Activated CD4-positive, alpha-beta T cell treated with anti-CD3 and anti-CD28 coated beads, Interleukin-10, Interleukin-2, amounts not matched to agents 100 ng/mL and 50 ng/mL, durations not matched to agents 16 hours and 8 hours (primary cell): ENCODE measurements around the gene GULP1.
"Not testable (repeated sequence)": the region's sequence is repeated elsewhere in the genome, so short reads cannot be mapped to it uniquely, and the experiment has no call there.

ENCODE experiments used
- DNase-seq: peaks from one replicate; pipeline ENCODE4 v3.0.0-alpha.2; 2020

The GULP1 gene

DNA sequence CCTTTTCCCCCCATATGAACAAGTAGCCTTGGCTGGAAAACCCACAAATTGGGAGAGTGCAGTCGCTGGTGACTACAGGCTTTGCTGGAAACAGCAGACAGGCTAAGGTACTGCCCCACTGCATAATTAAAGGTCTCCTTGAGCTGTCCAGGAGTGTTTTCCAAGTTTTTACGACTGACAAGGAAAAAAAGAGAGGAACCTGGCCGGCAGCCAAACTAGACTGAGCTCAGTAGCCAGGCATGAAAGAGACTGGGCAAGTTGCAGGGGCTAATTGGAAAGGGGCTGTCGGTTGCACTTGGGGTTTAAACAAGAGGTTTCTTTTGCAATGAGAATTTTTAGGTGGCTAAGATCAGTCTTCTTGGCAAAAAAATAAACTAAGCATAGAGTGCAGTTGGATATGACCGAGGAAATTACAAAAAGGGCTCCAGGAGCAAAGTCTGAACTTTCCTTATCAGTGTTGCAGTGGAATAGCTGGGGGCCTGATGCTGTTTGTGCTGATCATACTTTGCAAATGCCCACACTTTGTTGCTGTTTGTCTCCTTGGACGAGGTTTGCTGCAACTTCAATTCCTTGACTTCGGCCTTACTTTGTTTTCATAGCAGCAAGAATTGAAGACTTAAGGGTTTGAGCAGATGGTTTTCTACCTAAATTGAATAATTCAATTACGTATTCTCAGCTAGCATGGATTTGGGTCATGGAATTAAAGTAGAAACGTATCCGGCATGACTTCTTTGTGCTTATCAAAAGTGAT is 2.1 kb downstream of the GULP1 start:
- no peak for DNase-seq

DNA sequence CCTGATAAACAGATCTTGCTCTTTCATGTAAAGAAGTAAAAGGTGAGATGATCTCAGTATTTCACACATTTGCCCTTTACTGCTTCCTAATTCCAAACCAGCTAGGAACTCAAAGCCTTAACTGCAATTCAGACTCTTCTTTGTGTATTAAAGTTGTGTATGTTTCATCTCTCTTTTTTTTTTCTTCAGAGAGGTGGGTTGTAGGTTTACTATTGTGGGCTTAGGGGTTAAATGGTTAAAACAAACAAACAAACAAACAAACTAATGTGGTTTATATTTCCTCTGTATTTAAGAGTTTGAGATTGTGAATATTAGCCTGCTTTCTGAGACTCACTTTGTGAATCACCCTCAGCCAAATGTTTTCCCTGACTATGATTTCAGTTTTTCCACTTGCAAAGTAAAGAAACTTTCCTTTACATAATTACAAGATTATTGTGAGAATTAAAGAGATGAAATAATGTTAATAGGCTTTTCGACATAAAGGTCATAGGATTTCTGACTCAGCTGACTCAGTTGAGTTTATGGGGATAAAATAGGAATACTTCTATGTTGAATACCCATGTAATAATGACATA is 2.8 kb downstream of the GULP1 start:
- DNase-seq = no peak

DNA sequence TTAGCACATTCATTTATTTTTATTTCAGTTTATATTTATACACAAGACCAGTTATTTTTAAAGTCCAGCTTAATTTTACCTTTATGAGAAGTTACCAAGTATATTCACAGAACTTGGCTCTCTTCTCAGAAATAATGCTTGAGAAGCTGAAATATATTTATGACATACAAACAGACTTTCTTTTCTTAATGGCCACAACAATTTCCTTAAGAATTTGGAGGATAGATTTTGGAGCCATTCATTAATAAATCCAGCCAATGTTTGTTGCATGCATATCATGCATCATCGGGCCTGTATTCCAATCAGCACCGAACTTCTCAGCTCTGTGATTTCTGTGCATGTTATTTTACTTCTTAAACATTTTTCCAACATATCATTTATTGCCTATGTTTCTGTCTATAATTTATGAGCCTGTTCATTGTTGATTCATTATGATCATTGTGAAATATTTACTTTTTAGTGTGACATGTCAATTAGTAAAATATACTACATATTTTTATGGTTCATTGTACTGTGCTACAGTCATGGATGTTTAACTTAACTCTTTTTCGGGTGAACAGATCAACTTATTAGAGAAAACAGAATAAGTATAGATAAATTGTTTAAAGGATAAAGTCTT is 3.5 kb downstream of the GULP1 start:
- DNase-seq = no peak

DNA sequence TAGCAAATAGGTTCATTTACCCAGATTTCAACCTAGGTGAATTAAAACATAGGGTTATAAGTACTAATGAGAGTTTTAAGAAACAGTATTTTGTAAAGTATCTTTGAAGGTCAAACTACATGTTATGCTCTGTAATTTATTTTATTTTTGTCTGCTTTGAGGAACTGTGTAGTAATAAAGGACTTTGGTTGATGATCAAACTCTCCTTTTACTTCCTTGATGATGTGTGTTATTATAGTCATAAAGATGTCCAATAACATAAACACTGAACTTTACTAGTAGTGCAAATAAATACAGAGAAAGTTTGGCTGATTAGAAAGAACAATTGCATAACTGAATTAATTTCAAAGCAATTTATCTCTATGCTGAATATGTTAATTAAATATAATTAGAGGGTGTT is 6.3 kb downstream of the GULP1 start:
- DNase-seq = no peak

DNA sequence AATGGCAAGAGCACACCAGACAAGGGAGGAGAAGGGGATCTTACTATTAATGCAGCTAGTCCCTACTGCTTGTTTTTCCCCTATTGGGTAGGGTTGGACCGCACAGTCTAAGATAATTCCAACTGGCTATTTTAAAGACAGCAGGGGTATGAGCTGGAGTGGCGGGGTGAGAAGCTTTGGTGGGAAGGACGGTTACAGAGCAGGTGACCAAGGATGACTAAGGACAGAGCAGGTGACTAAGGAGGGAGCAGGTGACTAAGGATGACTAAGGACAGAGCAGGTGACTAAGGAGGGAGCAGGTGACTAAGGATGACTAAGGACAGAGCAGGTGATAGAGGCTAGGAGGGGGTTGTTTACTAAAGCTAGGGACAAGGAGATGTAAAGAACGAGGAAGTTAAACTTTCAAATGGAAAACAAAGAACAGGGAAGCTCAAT is 7.3 kb downstream of the GULP1 start:
- not testable (repeated sequence) for DNase-seq

DNA sequence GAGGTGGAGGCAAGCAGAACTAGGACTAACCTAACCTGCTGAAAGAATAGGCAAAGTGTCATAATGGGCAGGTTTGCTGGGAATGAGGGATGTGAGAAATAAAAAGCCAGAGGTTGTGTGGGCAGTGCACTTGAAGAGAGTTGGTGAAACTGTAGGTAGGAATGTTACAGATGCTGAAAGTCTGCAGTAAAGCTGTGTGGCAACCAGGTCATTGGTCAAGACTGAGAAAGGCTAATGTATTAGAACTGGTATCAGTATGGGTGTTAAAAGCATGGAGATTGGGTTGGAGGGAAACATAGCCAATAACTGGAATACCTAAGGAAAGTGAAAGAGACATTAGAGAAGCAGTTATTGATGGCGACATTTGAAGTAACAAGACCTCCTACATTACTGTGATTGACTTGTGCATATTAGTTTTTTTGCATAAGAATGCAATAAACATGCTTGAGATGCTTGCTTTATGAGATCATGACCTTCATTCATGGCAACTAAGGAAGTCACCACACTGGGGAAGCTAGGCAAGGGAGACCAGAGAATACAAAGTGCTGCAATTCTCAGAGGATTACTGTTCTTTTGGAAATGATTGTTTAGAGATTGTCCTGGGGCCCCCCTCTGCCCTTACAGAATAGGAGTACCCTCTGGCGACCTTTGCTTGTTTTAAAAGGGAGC is 11.8 kb downstream of the GULP1 start:
- no peak for DNase-seq

DNA sequence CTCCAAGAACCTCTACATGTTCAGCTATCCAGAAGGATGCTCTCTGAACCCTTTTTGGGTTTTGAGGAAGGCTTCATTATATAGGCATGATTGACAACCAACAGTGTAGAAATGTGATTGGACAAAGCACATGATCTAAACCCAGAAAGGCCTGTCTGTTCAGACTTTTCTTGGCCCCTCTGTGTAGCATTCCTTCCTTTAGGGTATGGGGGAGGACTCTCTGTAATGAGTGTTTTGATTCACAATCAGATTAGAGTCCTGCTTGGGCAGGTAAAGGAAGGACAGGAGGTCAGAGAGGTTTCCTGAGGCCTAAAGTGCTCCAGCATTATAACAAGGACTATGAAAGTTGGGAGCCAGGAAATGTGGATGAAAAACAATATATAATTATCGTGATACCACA is 13.6 kb downstream of the GULP1 start:
- no peak for DNase-seq

DNA sequence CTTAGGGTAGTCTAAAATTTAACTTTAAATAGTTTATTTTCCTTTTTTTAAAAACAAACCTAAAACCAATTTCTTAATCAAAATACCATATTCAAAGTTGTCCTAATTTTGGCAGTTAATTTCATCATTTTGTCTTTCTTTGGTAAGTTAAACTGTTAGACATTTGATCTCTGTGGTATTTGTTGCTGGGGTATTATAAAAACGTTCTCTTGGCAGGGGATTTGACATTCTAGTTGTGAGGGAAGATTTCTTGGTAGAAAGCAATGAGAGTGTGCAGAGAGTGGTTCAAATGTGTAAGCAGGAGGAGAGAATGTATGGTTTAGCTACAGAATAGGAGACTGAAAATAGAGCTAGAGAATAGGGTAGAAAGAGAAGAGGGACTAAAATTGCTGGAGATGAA is 14.6 kb downstream of the GULP1 start:
- DNase-seq = no peak

DNA sequence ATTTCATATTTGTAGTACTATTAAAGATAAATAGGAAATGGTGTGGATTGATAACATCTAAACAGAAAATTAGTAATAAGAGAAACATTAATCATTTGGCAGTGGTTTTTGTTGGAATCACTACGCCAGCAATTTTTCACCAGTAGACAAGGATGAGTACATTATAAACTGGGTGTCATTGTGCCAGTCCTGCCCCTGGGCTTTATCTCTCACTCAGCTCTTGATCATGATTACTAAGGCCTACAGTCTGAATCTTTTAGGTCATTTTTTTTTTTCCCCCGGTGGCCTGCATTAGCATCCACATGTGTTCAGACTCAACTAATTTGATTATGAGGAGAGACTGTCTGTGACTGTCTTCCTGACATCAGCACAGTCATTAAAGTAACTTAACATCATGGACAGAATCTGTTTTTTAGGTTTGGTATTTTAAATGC is 16.2 kb downstream of the GULP1 start:
- no peak for DNase-seq

DNA sequence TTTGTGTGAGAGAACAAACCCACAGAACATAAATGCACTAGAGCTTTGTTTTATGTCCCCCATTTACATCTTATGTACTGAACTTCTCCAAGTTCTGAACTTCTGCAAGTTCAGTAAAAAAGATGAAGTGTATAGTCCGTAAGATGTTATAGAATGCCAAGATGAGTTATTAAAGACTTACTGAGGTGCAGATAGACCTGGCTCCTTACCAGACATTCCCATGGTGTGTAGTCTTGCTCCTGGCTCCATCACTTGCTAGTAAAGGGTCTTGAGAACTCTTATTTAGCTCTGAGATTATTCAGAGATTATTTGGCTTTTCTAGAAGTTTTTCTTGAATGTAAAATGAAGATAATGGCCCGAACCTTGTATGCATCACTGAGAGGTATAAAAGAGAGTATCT is 16.8 kb downstream of the GULP1 start:
- no peak for DNase-seq

DNA sequence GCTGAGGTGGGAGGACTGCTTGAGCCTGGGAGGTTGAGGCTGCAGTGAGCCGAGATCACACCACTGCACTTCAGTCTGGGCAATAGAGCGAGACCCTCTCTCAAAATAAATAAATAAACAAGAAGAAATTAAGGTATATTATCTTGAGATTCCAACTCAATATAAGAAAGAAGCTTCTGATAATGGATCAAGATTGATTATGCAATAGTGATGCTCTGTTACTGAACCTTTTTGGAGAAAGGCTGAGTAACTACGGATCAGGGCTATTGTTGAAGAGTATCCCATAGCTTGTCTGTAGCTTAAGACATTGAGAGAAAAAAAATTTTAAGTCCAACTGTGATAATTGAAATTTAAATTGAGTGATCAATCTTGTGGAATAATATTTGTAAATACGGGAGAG is 17.7 kb downstream of the GULP1 start:
- DNase-seq = no peak

DNA sequence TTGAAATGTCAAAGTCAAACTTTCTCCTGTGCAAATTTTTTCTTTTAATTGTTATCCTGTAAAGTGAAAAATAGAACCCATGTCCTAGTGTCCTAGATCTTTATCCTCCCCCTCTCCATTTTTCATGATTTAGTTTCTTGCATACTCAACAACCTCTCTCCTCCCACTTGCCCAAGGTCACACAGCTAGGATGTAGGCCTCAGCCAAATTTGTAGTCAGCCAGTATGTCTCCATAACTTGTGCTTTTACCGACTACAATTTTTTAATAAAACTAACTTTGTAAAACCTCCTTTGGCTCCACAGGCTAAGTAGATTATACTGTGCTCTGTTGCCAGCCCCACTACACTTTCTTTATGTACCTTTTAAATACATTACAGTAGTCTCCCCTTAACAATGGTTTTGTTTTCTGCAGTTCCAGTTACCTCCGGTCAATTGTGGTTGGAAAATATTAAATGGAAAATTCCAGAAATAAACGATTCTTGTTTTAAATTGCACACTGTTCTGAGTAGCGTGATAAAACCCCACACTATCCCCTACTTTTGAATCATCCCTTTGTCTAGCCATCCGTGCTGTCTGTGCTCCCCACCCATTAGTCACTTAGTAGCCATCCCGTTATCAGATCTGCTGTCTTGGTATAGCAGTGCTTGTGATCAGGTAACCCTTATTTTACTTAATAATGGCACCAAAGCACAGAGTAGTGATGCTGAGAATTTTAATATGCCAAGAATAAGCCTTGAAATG is 22.8 kb downstream of the GULP1 start:
- DNase-seq = no peak

DNA sequence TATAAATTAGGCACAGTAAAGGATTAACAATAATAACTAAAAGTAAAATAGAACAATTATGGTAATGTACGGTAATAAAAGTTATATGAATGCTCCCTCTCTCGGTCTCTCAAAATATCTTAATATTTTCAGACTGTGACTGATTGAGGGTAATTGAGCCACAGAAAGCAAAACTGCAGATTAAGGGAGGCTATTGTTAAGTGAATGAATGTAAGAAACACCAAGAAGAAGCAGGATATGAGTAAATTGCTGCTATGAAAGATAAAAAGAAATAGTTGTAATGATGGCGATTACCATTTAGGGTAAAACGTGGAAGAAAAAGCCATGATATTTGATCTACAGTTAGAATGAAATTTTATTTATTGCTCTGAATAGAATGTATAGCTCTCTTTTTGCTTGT is 24.1 kb downstream of the GULP1 start:
- no peak for DNase-seq

DNA sequence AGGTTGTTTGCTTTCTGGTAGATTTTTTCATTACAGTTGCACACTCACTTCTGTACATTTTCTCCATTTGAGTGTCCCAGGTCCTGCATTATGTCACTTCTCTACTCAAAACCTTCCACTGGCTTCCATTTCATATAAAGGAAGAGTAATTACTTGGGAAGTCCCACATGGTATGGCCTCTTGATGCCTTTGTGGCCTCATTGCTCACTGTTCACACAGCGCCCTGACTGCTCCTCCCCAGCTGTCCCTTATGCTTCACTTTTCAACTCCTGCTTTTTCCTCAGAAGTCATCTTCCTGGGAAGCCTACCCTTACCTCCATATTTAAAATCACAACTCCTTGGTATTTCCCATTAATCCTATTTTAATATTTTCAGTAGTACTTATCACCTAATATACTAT is 24.7 kb downstream of the GULP1 start:
- no peak for DNase-seq

DNA sequence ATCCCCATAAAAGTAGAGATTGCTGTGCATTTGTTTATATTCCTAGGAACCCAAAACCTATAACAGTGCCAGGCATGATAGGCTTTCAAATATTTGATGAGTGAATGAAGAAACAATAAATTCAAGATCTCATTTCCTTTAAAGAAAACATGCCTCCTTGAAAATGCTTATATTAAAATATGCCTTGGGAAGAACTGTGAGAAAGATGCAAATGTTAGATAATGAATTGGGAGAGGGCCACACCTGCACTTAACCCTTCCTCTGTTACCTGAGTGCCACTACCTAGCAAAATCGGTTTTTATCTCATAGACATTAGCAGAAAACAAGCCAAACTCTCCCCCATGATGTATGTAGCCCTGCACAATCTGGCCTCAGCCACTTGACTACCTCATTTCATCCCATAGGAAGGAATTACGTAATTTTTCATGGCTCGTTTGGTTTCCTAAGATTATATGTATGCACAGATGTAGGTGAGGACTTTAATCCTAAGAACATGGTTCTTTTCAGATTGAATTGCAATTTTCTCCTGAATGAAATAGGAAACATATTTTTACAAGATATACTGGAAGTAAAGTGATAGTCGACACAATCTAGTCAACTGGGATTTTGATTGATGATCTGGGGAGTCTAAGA is 25.2 kb downstream of the GULP1 start:
- DNase-seq = no peak

DNA sequence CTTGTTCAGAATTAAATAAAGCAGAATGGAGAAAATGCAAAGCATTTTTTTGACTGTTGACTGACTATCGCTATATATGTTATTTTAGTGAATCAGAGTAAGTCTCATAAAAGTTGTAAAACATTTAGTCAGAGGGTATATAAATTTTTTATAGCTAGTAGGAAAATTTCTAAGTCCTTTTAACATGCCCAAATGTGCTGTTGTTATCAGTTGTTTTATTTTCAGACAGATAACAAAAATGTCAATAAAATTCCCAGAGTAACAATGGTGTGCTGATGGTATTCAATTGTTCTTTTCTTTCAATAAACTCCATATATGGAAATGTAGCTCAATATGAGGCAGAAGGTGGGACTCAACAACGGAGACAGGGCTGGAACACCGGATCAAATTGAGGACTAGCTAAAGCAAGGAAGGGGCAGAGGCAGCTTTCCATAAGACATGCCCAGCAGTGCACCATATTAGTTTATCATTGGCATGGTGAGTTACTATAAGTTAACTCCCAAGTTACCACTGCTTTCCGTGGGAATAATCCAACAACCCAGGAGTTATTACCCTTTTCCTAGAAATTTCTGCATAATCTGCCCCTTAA is 26.6 kb downstream of the GULP1 start:
- DNase-seq = no peak

DNA sequence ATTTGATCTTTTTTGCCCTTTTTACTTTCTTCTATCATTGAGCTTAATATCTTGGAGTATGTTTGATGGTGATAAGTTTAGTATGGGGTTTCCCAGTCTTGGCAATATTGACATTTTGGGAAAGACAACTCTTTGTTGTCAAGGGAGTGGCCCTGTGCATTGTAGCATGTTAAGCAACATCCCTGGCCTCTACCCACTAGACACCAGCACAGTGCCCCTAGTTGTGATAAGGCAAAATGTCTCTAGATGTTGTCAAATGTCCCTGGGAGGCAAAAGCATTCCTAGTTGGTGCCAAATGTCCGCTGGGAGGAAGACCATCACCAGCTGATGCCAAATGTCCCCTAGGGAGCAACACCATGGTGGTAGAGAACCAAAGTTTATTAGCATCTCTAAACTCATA is 28.2 kb downstream of the GULP1 start:
- no peak for DNase-seq

DNA sequence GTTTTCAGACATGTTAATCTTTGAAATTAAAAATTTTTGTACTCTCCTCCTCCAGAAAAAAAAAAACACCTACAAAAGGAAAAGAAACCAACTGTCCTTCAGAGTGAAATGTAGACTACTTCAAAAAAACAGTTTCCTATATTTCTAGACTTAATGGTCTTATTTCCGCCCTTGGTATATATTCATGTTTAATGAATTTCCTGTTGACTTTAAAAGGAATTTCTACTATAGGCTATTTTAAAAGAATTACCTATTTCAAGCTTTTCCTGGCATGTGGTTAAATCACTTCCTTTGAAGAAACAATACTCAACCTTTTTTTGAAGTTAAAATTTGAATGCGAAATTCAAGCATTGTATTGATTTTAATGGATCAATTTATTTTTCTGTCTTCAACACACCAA is 29.2 kb downstream of the GULP1 start:
- DNase-seq = no peak

DNA sequence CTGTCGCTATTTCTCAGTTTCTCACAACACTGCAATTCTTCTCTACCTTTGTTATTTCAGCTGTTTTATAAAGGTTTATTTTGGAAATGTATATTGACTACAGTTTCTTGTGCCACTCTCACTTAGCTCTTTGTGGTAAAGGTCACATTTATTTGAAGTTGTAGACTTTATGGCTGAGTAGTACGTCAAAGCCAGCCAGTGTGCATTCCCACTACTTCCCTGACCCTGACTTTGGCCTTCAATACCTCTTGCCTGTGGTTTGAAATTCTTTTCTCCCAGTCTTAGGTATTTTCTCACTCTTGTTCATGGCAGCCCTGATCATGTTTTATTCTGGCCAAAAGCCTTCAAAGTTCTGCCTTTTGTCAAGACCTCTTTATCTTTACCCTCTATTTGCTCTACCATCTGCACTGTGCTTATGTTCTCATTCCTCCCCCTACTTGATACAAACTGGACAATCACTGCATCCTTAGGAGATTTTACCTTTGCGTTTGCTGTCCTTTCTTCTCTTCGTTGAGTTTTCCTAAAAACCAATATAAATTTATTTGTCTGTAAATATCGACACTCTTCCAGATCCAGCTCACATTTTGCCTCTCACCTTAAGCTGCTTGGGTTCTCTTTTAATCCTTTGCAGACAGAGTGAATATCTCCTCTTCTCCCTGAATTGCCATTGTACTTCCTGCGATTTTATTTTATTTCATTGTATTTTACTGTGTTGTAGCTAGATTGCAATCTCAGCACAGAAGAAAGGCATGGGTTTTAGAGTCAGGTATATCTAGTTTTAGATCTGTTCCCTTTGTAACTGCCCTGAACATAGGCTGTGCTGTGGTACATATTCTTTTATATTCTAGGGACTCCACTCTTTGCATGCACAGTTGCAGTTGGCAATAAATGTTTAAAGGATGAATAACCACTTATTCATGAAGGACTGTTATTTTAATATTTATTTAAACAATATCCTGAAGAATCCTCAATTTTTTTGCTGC is 31.2 kb downstream of the GULP1 start:
- DNase-seq = no peak

DNA sequence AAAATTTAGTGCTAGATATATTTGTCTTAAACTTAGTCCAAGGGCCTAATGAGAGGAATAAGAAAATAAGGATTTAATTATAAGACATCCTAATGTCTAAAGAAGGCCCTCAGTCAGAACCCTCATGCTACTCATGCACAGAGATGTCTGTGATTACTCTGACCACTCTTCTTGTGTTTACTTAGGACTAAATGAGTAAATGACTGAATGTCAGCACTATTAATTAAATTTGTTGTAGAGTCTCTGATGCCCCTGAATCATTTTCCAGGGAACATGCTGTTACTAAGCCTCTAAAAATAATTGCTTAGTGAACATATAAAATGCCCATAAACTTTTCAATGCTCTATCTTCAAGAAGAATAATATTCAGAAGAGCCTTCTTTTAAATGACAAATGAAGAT is 32.4 kb downstream of the GULP1 start:
- no peak for DNase-seq

DNA sequence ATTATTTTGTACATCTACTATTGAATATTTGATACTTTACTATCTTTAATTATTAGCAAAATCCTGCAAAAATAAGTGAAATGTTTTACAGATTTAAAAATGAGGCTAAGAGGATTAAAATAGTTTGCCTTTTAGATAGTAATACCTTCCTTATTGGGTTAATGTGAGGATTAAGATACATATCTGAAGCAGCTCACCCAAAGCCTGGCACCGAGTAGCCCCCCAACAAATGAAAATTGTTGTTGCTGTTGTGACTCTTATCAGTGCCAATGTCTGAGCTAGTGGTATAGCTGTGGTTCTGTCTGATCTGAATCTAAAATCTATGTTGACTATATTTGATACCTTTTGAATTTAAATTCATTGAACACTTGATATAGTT is 34.6 kb downstream of the GULP1 start:
- DNase-seq = no peak
